HG02763 (cell line): ENCODE data around the gene CCDC187.

Experiments used
- ATAC-seq: cut with Tn5 transposase; IDR thresholded peaks from one replicate; pipeline ENCODE4 v1.9.1; 2021; ENCODE audit warnings: mild to moderate bottlenecking, moderate library complexity; ENCODE audit not compliant: unreplicated experiment

CCDC187 gene

GRCh38 chr9:136255896-136256890 is 47.7 kb downstream of the CCDC187 start:
- no peak for ATAC-seq

GRCh38 chr9:136255166-136255538 is 48.7 kb downstream of the CCDC187 start:
- ATAC-seq = no peak

DNA sequence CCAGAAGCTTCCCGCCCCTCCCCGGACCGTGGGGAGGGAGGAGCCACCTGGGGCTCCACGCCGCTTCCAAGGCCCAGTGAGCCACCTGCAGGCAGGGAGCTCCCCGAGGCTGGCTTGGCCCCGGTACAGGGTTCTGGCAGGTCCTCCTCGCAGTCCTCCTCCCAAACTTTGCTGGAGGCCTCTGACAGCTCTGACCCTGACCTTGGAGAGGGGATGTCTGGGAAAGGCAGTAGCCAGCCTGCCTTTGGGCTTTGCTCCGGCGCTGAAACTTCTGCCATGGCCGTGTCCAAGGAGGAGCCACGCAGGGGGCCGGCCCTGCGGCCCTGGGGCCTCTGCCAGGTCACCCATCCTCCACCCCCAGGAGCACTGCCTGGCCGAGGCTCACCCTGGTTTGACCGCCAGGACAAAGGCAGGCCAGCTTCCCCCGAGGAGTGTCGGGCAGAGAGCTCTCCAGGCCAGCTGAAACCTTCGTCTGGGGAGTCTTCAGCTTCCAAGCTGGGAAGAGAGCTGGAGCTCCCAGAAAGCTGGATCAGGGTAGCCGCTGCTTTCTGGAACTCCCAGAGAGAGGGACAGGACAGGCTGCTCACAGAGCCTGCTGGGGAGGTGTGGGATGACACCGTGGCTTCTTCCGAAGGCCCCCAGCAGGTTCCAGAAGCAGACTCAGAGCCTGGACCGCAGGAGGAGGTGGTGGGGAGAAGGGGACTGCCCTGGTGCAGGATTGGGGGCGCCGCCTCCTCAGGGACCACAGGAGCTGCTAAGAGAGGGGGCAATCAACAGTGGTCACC is 49.3 kb downstream of the CCDC187 start:
- no peak for ATAC-seq

GRCh38 chr9:136253246-136254130 is 50.4 kb downstream of the CCDC187 start:
- no peak for ATAC-seq

DNA sequence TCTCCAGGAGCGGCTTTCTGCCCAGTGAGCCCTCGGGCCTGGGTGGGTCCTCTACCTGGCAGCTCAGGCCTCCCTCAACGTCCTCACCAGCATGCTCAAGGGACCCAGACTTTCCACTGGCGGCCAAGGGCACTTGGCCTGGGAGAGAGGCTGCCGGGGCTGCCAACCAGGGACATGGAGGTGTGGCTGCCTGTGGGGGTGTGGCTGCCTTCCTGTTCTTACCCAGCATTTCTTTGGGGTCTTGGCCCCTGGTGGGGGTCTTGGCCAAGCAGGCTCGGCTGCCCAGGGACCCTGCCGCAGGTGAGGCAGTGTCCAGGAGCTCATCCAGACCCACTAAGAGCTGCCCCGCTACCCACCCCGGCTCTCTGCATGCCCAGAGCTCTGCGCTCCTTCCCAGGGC is 51.0 kb downstream of the CCDC187 start:
- no peak for ATAC-seq

DNA sequence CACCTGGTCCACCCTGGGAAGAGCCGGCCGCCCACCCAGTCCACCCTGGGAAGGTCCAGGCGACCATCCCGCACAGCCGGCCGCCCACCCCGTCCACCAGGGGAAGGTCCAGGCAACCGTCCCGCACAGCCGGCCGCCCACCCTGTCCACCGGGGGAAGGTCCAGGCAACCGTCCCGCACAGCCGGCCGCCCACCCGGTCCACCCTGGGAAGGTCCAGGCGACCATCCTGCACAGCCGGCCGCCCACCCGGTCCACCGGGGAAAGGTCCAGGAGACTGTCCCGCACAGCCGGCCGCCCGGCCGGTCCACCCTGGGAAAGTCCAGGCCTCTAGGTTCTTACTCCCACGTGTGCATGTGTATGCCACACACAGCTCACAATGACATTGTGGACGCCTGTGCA is 51.6 kb downstream of the CCDC187 start:
- no peak for ATAC-seq

GRCh38 chr9:136251264-136252115 is 52.4 kb downstream of the CCDC187 start:
- no peak for ATAC-seq

DNA sequence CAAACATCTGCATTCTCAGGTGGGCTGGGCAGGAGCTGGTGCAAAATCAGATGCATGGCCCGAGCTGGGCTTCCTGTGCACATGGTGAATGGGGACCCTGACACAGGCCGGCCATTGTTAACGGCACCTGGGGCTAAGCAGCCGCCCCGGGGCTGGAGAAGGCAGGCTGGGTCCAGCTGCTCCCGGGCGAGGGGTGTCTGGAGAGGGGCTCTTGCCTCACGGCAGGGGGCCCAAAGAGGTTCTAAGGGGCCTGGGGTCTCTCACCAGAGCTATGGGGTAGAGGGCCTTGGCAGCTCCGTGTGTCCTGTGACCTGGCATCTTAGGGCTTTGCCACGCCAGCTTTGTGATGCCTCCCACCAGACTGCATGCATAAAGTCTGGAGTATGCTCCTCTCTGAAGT is 53.2 kb downstream of the CCDC187 start:
- ATAC-seq = no peak

- ATAC-seq = no peak
Observed at GRCh38 chr9:136249877-136250559, 53.9 kb downstream of the CCDC187 start.

DNA sequence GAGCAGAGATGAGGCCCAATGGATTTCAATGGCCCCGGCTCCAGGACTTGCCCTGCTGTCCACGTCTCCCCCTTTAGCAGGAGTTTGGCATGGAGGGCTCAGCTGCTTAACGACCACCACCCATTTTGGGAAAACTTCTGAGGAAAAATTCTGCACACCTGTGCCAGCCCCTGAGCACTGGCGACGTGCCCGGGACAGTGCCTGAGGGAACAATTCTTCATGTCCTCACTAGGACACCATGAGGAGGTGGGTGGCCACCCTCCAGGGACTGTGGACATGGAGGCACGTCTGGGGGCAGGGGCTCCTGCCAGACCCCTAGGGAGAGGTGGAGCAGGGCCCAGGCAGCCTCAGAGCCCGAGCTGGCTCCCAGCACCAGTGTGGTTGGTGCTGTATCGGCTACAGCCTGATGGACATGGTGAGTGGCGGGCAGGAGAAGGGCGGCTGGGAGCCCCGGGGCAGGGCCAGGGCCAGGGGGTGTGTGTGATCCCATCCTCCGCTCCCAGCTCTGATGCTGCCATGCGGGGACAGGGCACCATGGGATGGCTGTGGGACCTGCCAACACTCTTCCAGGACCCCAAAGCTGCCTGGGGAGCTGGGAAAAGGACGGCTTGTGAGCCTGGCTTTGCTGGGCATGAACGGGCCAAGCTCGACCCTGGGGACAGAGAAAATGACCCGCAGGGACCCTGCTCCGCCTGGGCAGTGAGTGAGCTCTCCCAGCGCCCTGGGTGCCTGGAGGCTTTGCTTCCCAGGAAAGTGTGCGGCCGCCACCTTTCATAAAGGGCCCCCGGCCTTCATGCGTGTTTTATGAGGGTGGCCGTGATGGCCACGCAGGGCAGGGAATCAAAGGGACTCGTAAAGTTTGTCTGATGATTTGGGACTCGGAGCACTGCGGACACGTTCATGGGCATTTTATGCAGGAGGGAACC is 54.7 kb downstream of the CCDC187 start:
- no peak for ATAC-seq

- no peak for ATAC-seq
Observed at GRCh38 chr9:136247947-136248637, 55.8 kb downstream of the CCDC187 start.

DNA sequence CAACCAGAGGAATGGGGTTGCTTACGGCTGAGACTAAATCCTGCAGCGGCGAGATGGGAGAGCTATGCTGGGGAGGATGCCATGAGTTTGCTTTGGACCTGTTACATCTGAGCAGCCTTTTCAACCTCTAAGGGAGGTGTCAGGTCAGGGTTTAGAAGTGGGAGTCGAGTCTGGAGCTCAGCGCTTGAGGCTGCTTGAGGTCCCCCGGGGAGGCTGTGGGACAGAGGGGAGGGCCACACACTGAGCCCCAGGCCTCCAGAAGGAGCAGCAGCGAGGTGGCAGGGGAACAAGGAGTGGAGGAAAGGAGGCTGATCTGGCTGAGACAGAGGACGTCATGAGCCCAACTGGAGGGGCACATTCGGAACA is 56.4 kb downstream of the CCDC187 start:
- no peak for ATAC-seq

- ATAC-seq = no peak
Observed at GRCh38 chr9:136246849-136247550, 56.9 kb downstream of the CCDC187 start.

- peak; percentile 62 for ATAC-seq
Observed at GRCh38 chr9:136245219-136246150, 58.4 kb downstream of the CCDC187 start, which contains the start of gene QSOX2. TSS of gene QSOX2 (minus strand) at chr9:136245812. CDS start at chr9:136245803, 9 bp downstream.

GRCh38 chr9:136244969-136245218 is 59.0 kb downstream of the CCDC187 start:
- no peak for ATAC-seq
